GM12801 (cell line): ENCODE data around the gene CHI3L1.

ENCODE experiments used
- CTCF ChIP-seq: IDR thresholded peaks from one replicate; pipeline ENCODE4 v1.5.1; 2011; ENCODE audit warnings: control low read depth; ENCODE audit not compliant: insufficient read length; ENCODE audit errors: extremely low read depth

Gene CHI3L1

GRCh38 chr1:203152158-203153034 is 34.1 kb downstream of the CHI3L1 start:
- TF ChIP-seq CTCF = no peak

- no peak for TF ChIP-seq CTCF
Measured at GRCh38 chr1:203151362-203152157, 34.9 kb downstream of the CHI3L1 start.

- no peak for TF ChIP-seq CTCF
Measured at GRCh38 chr1:203150511-203151297, 35.8 kb downstream of the CHI3L1 start.

- TF ChIP-seq CTCF = no peak
Measured at GRCh38 chr1:203149188-203149840, 37.2 kb downstream of the CHI3L1 start.

GRCh38 chr1:203148579-203148978 is 37.9 kb downstream of the CHI3L1 start:
- no peak for TF ChIP-seq CTCF

- TF ChIP-seq CTCF = no peak
Measured at GRCh38 chr1:203148127-203148526, 38.4 kb downstream of the CHI3L1 start.
